Activated CD8-positive, alpha-beta memory T cell treated with anti-CD3 and anti-CD28 coated beads for 24 hours (primary cell): ENCODE measurements around the gene ZBTB20.
"Not testable (repeated sequence)": the region's sequence is repeated elsewhere in the genome, so short reads cannot be mapped to it uniquely, and the experiment has no call there.

Experiments used
- DNase-seq: peaks from one replicate; pipeline ENCODE4 v3.0.0-alpha.2; 2020

Gene ZBTB20

GRCh38 chr3:115147329-115148141, 447 bp upstream of the ZBTB20 start:
- peak; percentile 96 for DNase-seq

- DNase-seq: peak; percentile 70
Observed at GRCh38 chr3:115146032-115146417, 1.1 kb downstream of the ZBTB20 start.

- no peak for DNase-seq
Observed at GRCh38 chr3:115141033-115141757, 5.9 kb downstream of the ZBTB20 start.

GRCh38 chr3:115139072-115139471, 8.0 kb downstream of the ZBTB20 start:
- DNase-seq: no peak

GRCh38 chr3:115134648-115135347, 12.3 kb downstream of the ZBTB20 start:
- no peak for DNase-seq

GRCh38 chr3:115127208-115127607, 19.9 kb downstream of the ZBTB20 start:
- DNase-seq: no peak

GRCh38 chr3:115120597-115120996, 26.5 kb downstream of the ZBTB20 start:
- DNase-seq: no peak

- no peak for DNase-seq
Observed at GRCh38 chr3:115113367-115113766, 33.7 kb downstream of the ZBTB20 start.

- DNase-seq: no peak
Observed at GRCh38 chr3:115111632-115112031, 35.5 kb downstream of the ZBTB20 start.

- no peak for DNase-seq
Observed at GRCh38 chr3:115110830-115111229, 36.3 kb downstream of the ZBTB20 start.

GRCh38 chr3:115110066-115110465, 37.0 kb downstream of the ZBTB20 start:
- DNase-seq: not testable (repeated sequence)

GRCh38 chr3:115108614-115109013, 38.5 kb downstream of the ZBTB20 start:
- no peak for DNase-seq

- DNase-seq: no peak
Observed at GRCh38 chr3:115102046-115102445, 45.0 kb downstream of the ZBTB20 start.

GRCh38 chr3:115100806-115101205, 46.3 kb downstream of the ZBTB20 start:
- DNase-seq: no peak

- no peak for DNase-seq
Observed at GRCh38 chr3:115099986-115100571, 47.0 kb downstream of the ZBTB20 start.

GRCh38 chr3:115099134-115099985, 47.7 kb downstream of the ZBTB20 start:
- DNase-seq: no peak

- no peak for DNase-seq
Observed at GRCh38 chr3:115098354-115099073, 48.6 kb downstream of the ZBTB20 start.

- no peak for DNase-seq
Observed at GRCh38 chr3:115095236-115095635, 51.9 kb downstream of the ZBTB20 start.

GRCh38 chr3:115092220-115092791, 54.8 kb downstream of the ZBTB20 start:
- peak; percentile 74 for DNase-seq

GRCh38 chr3:115090712-115091111, 56.4 kb downstream of the ZBTB20 start:
- no peak for DNase-seq

- no peak for DNase-seq
Observed at GRCh38 chr3:115089481-115089880, 57.6 kb downstream of the ZBTB20 start.
